ENCODE measurements around the gene GIGYF1.

DNA sequence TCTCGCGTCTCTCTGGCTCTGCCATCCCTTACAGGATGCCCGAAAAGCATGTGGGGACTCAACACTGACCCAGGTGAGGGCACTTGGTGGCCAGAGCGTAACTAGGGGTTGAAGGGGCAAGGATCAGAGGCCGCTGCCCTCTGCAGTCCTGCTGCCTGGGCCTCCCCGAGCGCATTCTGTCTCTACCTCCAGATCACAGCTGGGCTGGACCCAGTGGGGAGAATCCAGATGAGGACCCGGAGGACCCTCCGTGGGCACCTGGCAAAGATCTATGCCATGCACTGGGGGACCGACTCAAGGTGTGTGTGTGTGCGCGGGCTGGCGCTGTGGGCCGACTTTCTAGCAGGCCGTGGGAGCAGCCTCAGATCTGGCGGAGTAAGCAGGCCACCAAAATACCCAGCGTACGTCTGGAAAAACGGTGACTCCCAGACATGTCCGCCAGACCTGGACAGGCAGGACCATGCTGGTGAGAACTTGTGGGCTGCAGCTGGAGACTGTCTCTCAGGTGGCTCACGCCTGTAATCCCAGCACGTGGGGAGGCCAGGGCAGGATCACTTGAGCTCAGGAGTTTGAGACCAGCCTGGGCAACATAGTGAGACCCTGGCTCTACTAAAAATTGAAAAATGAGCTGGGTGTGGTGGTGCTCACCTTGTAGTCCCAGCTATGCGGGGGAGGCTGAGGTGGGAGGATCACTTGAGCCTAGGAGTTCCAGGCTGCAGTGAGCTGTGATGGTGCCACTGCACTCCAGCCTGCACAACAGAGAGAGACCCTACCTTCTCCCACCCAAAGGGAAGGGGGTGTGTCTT lies 17.3 kb downstream of the GIGYF1 start:
- TF ChIP-seq, protein P1, sequence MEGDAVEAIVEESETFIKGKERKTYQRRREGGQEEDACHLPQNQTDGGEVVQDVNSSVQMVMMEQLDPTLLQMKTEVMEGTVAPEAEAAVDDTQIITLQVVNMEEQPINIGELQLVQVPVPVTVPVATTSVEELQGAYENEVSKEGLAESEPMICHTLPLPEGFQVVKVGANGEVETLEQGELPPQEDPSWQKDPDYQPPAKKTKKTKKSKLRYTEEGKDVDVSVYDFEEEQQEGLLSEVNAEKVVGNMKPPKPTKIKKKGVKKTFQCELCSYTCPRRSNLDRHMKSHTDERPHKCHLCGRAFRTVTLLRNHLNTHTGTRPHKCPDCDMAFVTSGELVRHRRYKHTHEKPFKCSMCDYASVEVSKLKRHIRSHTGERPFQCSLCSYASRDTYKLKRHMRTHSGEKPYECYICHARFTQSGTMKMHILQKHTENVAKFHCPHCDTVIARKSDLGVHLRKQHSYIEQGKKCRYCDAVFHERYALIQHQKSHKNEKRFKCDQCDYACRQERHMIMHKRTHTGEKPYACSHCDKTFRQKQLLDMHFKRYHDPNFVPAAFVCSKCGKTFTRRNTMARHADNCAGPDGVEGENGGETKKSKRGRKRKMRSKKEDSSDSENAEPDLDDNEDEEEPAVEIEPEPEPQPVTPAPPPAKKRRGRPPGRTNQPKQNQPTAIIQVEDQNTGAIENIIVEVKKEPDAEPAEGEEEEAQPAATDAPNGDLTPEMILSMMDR (conservative IDR thresholded peaks at IDR 0.05; ENCODE audit: low read depth, low read length), result no peak
- TF ChIP-seq EZH2 (IDR thresholded peaks at IDR 0.05; ENCODE audit: borderline replicate concordance, low read depth, low read length, poor library complexity, severe bottlenecking), result no peak
